HEK293 (cell line): ENCODE data around the gene RPL15.

ENCODE experiments used
- KLF7 ChIP-seq: fragments of 450-650 bp; formaldehyde crosslinking; IDR thresholded peaks from 2 replicates; pipeline ENCODE4 v1.5.1; 2016; ENCODE audit warnings: missing biosample characterization, missing genetic modification characterization, borderline replicate concordance
- ZNF239 ChIP-seq: fragments of 450-650 bp; formaldehyde crosslinking; IDR thresholded peaks from 2 replicates; pipeline ENCODE4 v1.5.1; 2016; ENCODE audit warnings: missing biosample characterization, missing genetic modification characterization

GRCh38 chr3:23879485-23879884 lies 37.4 kb upstream of the RPL15 start:
- TF ChIP-seq ZNF239 (tag by site-specific recombination), result no peak
- TF ChIP-seq KLF7 (tag by site-specific recombination), result no peak
